HG03095 (cell line): ENCODE results near the gene PRKCB.

Experiments
- ATAC-seq: cut with Tn5 transposase; IDR thresholded peaks from one replicate; pipeline ENCODE4 v1.9.1; 2021; ENCODE audit warnings: moderate library complexity; ENCODE audit not compliant: unreplicated experiment

Gene PRKCB

DNA sequence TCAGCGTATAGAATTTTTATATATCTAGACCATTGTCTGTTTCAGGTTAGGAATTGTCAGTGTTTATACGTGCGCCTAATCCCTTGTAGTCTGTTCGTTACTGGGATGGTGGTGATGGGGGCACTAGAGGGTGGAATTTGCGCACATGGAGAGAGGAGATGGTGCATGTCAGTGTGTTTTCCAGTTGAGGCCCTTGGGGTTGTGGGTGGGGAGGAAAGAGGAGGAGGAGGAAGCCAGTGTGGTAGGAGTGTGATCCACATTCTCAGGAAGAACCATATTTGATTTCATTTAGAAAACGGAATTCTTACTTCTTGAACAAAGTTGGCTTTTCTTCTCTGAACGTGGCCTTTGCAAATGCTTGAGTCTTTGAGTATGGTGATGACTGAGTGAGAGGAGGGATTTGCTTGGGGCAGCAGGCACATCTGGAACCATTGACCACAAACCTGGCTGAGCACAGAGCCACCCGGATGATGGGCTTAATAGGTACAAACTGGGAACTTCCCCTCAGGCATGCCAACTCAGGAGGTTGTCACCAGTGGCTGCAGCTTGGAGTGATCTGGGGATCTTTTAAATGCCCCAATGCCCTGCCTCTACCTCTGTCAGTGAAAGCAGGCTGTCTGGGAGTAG lies 98.9 kb downstream of the PRKCB start:
- no peak for ATAC-seq

DNA sequence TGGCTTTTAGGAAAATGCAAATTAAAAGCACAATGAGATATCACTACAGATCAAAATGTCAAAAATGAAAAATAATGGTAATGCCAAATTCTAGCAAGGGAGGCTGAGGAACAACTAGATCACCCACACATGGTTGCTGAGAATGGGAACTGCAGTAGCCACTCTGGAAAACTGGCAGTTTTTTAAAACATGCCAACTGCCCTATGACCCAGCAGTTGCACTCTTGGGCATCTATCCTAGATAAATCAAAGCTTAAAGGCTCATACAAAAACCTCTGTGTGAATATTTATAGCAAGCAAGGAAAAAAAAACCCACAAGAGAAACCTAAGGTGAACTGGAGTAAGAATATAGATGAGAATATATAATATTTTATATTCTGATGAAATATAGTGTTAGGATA lies 104.3 kb downstream of the PRKCB start:
- no peak for ATAC-seq

DNA sequence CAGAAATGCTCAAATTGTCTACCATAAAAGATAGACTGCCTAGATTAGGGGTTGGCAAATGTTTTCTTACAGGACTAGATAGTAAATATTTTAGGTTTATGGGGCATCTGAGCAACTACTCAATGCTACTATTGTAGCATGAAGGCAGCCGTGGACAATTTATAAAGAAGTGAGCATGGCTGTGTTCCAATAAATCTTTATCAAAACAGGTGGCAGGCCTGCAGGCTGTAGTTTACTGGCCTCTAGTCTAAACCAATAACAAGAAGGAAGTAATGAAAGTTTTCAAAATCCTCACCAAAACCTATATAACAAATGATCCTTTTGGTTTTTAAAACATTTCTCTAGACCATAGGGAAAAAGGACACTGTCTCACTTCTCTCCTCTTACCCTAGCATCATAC lies 105.2 kb downstream of the PRKCB start:
- ATAC-seq: no peak

DNA sequence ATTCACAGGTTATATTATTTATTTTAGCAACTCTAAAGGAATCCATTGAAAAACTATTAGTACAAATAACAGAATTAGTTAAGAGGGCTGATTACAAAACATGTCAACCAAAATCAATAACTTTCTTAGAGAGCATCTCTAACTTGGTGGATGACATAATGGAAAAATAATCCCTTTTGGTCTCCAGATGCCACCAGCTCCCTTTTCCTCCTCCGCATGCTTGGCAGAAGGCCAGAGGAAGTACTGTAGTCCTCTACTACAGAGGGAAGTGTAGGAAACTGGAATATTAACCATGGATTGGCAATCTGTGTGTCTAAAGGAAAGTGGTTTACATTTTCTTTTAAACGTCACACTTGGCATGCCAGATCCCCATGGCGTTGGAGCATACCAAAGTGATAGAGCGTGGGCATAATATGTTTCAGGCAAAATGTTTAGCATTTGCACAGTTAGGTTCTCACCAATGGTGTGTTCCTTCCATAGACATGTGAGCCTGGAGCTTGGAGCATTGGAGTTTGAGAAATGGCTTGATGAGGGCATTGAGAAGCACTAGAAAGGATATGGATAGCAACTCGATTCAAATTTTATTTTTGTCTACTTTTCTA lies 106.3 kb downstream of the PRKCB start:
- no peak for ATAC-seq

DNA sequence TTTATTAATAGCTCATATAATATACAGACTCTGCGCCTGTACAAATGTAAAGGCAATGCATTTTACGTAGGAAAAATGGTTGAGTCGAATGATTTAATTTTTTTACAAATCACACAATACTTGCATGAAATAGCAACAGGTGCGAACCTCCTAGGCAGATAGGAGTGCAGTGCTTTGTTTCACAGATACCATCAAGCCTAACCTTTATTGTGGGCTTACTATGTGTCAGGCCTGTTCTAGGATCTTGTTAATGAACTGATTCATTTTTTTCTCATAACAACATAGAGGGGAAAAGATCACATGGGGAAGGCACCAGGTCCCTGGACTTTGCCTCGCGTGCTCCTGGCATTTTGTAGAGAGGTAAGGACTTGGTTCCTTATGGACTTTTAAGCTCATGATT lies 107.8 kb downstream of the PRKCB start:
- no peak for ATAC-seq

DNA sequence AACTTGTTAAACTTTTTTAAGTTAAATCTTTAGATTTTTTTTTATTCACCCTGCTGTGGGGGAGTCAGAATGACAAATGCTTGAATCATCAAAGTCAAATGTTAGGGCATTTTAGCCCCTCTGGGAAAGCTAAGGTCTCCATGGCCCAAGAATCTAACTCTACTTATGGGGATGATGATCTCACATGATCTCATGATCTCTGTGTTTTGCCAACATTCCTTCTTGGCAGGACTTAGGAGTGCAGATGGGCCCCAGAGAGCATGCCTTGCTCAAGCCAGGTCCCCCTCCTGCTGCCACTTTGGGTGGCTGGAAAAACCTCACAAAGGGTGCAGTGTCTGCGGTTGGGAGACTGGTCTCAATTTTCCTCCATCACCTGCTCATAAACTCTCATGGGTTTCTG lies 108.6 kb downstream of the PRKCB start:
- ATAC-seq: no peak

DNA sequence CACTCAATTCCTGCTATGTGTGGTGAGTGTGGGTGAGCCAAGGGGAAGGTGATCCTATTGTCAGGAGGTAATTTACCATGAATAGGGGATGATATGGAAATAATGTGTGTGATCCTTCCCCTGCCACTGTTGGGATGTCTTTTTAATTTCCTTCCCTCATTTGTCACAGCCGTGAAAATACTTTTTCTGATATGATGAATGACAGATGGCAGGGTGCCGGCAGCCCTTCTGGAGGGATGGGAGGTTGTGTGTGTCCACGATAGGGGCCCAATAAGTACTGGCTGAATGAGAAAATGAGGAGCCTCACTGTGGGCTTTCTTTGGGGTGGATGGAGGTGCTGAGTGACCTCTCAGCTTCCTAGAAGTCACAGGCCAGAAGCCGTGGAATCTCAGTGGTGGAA lies 109.5 kb downstream of the PRKCB start:
- ATAC-seq: no peak

DNA sequence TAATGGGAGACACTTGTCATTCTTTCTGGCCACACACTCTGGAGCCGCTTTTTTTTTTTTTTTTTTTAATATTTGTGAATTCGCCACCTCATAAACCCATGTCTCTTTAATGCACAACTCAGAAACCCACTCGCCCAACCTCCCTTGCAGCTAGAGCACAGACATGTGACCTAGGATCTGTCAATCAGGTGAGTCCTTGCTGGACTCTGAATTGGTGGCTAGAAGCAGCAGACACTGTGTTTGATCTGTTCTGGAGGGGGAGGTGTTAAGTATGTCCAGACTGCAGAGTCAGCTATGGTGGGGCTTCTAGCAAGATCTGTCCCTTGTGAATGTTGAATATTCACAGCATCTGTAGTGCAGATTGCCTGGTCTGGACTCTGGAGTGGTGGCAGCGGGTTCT lies 112.1 kb downstream of the PRKCB start:
- no peak for ATAC-seq

DNA sequence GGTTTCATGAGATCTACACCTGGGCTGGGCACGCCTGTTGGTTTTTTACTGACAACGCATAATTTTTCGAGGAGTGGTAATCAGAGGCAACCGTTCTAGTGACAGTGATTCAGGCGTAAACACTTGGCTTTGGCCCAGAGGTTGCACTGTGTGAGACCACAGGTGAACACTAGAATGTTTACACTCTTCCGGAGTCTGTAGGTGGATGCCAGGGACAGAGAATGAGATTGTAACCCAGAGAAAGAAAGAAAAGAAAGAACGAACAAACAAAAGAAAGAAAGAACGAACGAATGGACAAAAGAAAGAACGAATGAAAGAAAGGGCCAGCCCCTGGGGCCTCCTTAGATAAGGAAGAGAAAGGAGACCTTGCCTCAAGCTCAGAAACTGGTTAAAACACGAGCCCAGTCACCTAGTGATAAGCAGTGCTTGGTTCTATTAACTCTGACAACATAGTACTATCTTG lies 113.2 kb downstream of the PRKCB start:
- ATAC-seq: no peak

DNA sequence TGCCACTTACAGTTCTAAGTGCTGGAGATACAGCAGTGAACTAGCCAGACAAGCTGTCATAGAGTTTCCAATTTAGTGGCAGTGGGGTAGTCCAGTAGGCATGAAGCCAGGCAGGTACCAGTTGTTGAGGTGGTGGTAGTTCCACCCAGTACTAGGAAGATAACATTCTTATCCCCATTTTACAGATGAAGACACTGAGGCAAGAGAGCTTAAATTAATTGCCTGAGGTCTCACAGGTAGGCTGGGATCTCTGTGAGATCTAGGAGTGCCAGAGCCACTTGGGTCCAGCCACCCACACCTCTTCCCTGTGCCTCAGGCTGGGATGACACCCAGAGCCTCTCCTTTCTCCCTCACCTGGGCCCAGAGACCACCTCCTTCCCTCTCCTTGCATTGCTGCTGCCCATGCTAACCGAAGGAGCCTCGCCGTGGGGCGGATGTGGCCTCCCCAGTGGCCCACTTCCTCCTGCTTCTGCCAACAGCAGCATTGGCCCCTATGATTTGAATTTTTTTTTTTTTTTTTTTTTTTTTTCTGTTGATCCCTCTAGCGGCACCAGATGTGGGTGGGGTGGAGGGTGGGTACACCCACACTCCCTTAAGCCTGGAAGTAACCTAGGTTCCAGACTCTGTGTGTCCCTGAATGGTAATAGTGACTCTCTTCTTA lies 114.0 kb downstream of the PRKCB start:
- no peak for ATAC-seq

DNA sequence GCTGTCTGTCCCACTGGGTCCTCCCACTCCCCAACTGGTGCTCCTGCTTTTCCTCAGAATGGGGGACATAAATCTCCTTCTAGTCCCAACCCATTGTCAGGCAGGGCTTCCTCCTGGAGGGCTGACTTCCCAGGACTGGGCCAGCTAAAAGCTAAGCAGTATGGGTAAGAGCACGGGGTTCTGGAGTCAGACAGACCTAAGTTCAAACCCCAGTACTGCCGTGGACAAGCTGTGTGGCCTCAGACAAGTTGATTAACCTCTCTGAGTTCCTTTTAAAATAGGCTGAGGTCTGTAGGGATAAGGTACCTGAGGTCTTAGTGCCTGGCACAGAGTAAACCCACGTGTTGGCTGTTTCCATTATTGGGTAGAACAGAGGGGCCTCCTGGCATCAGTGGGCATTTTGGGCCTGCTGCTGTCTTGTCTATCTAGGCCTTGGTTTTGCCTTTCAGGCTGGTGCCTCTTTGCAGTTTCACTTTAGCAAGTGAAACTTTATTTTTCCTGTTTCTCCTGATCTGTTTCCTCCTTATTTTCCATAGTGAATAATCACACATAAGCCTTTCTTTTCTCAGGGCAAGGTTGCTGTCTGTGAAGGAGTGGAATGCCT lies 114.6 kb downstream of the PRKCB start:
- ATAC-seq: no peak

DNA sequence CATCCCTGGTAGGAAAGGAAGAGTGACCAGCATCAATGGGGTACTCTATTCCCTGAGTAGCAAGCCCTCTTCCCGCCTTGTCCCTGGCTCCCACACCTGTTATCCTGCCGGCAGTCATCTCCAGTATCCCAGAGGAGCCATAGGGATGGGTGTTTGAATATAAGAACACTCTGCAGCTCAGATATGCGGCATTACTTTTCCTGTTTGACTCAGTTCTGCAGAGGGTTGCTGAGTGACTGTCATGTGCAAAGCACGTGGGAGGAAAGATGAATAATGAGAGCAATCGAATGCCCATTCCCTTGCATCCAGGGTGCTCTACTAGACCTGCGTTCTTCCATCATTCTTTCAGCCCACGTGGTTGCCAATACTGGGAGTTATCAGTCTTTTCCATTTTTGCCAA lies 115.1 kb downstream of the PRKCB start:
- ATAC-seq: no peak

DNA sequence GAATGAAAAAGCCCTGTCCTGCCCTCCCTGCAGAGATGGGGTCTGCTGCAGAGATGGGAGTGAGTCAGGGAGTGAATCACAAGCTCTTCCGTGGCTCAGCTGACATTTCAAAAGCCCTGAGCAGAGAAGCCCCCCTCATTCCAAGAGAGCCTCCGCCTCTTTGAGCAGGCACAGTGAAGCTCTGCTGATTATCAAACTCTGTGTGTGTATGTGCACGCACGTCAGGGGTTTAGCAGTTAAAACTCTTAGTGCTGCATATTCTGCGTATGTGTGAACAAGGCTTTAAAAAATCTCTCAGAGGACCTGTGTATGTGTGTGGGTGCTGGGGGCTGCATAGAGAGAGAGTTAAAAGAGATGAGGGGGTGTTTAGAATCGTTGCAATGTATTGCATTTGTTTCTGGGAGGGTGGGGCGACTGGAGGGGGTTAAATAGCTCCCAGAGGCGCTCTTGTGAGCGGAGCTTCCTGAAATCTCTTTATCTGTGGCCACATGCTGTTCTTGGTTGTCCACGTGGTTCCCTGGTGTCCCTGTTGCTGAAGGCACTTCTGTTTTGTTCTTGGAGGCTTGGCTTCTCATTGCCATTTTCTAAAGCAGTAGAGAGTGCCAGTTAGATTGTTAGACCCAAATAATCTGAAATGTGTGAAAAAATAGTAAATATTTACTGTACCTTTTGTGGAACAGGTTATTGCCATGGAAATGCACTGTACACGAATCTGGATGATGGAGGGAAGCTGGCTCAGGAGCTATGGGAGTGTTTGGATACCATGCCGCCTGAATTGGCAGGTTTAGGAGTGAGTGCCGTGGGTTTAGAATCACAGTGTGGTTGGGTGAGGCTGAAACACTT lies 116.6 kb downstream of the PRKCB start:
- no peak for ATAC-seq

DNA sequence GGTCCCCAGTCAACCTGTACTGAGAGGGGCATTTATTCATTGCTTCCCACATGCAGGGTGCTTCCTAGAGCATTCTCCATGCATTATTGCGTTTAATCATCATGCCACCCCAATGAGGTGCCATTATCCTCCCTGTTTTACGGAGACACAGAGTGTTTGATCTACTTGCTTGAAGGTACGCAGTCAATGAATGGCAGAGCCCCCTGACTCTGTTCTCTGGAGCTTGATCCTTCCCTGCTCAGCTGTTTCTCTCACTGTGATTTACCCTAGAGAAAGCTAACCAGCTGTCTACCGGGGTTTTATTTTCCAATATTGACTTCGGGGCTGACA lies 117.2 kb downstream of the PRKCB start:
- ATAC-seq: no peak

DNA sequence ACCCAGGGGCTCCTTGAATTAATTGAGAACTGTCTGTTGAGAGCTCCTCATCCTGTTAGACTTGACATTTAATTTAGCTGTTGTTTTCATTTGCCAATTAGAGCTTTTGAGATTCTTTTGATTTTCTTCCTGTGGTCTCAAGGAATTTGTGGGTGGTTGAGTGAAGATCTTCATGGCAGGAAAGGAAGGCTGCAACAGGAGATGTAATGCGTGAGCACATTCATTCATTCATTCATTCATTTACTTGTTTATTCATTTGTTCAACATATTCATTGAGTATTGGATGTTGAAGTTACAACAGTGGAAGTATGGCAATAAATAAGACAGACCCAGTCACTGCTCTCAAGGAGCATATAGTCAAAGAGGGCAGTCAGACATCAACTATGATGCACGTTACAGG lies 117.7 kb downstream of the PRKCB start:
- ATAC-seq: no peak

DNA sequence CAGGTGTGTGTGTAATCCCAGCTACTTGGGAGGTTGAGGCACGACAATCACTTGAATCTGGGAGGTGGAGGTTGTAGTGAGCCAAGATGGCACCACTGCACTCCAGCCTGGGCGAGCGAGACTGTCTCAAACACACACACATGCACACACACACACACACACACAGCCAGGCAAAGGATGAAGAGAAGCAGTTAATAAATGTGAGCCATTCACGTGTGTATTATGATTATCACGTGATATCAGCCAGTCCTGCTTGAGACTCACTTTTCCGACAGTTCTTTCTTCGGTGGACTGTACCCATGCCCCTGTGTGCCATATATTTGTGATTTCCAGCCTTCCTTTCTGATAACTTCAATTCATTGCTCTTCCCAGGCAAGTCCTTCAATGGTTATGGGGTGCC lies 119.3 kb downstream of the PRKCB start:
- no peak for ATAC-seq

DNA sequence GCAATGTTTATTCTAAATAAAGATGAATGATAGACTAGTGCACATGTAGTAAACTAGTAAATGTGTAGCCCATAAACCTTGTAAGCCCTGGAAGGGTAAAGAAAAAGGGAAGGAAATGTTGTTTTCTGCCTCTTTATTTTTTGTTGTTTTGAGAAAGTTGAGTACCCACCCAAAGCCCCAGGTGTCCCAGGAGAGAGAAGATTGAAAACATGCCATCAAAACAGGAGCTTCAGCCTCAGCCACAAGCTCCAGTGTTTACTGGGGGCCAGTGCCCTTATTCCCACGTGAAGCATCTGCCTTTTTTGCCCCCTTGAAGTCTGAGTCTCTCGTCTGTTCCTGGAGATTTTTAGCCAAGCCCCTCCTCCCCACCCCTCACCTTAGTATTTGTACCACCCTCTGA lies 121.5 kb downstream of the PRKCB start:
- ATAC-seq: no peak

DNA sequence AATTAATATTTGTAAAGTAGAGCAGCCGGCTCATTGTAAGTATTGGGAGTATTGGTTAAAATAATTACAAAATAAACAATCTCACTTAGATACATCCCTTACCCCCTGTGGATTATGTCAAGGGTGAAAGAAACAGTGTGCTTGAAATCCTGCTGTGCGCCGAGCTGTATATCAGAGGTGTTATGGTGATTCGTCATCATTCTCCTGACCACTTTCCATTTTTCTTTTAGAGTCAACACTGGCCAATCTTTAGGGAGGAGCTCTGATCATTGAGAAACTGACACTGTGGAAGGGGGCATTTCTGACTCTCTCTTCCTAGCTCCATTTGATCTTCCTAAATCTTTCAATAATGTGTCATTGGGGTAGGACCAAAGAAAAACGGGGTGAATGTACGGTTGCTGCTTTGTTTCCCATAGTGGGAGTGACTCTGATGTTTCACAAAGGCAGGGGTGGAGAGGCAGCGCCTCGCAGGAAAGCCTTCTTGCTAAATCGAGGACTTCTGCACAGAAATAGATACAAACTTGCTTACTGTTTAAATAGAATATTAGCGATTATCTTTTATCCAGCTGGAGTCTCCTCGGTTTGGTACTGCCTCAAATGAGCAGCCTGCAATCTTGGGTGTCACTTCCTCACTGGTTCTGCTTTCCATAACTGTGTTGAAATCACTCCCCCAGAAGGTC lies 123.4 kb downstream of the PRKCB start:
- ATAC-seq: no peak

DNA sequence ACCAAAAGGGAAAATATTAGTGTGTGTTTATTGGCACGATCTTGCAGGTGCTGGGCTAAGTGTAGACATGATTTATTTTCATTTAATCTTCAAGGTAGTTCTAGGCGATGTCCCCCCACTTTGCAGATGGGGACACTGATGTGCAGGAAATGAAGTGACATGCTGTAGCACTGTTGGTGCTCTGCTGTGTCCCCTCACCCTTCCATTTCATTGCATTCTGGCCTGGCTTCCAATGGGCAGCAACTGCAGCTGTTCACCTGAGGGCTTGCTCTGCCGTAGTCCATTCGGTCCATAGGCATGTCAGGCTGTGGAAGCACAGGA lies 123.9 kb downstream of the PRKCB start:
- no peak for ATAC-seq

DNA sequence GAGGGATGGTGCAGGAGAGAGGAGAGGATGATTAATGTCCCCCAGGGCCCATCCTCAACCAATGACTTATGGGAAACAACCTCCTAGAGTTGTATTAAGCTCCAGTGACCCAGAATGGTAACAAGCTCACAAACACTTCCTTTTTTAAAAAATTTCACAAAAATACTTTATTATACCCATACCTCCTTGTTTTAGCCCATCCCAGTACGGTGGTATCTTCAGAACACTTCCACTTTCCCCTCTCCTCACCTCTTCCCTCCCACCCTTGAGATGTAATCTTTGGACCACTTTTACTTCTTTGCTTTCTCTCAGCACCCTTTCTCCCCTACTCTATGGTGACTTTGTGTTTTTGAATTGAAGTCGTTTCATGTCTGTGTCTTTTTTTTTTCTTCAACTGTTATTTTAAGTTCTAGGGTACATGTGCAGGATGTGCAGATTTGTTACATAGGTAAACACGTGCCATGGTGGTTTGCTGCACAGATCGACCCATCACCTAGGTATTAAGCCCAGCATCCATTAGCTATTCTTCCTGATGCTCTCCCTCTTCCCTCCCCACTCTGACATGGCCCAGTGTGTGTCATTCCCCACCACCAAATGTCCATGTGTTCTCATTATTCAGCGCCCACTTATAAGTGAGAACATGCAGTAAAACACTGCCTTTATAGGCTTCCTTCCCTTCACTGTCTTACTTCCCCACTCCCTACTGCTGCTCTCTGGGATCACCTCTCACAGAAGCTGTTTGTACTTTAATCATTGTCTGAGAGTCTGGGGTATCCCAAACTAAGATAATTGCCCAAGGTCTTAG lies 124.5 kb downstream of the PRKCB start:
- ATAC-seq: no peak
